Stimulated activated CD4-positive, alpha-beta T cell treated with anti-CD3 and anti-CD28 coated beads, Interleukin-1b, Interleukin-23, amount 100 ng/mL, for 24 hours (primary cell): ENCODE data around the gene NBAS.
"Not testable (repeated sequence)": the region's sequence is repeated elsewhere in the genome, so short reads cannot be mapped to it uniquely, and the experiment has no call there.

ENCODE experiments used
- DNase-seq, 4 experiments: peaks; one replicate each; pipeline ENCODE4 v3.0.0-alpha.2; 2020; ENCODE audit warnings: low read depth in 4 of 4, low spot score in 1 of 4

The NBAS gene

GRCh38 chr2:15561574-15562344 lies 625 bp upstream of the NBAS start:
- peak in 2 of 4 experiments; percentile 6 to 15 for DNase-seq

GRCh38 chr2:15560140-15560987 lies 770 bp downstream of the NBAS start:
- no peak for DNase-seq

- DNase-seq = no peak
Observed at GRCh38 chr2:15559379-15560139, 1.6 kb downstream of the NBAS start.

- no peak for DNase-seq
Observed at GRCh38 chr2:15557887-15558311, 3.2 kb downstream of the NBAS start.

GRCh38 chr2:15556311-15556930 lies 4.7 kb downstream of the NBAS start:
- DNase-seq = no peak

- no peak for DNase-seq
Observed at GRCh38 chr2:15555760-15556193, 5.4 kb downstream of the NBAS start.

- no peak for DNase-seq
Observed at GRCh38 chr2:15554525-15555218, 6.5 kb downstream of the NBAS start.

GRCh38 chr2:15553951-15554350 lies 7.2 kb downstream of the NBAS start:
- no peak for DNase-seq

- no peak for DNase-seq
Observed at GRCh38 chr2:15553519-15553918, 7.6 kb downstream of the NBAS start.

- DNase-seq = no peak
Observed at GRCh38 chr2:15548974-15549373, 12.2 kb downstream of the NBAS start.

- no peak for DNase-seq
Observed at GRCh38 chr2:15547115-15547876, 13.8 kb downstream of the NBAS start.

- no peak for DNase-seq
Observed at GRCh38 chr2:15546297-15547098, 14.6 kb downstream of the NBAS start.

- no peak for DNase-seq
Observed at GRCh38 chr2:15544227-15544626, 16.9 kb downstream of the NBAS start.

GRCh38 chr2:15543541-15543940 lies 17.6 kb downstream of the NBAS start:
- no peak for DNase-seq

- no peak for DNase-seq
Observed at GRCh38 chr2:15543053-15543452, 18.1 kb downstream of the NBAS start.

GRCh38 chr2:15542269-15542668 lies 18.9 kb downstream of the NBAS start:
- DNase-seq = not testable (repeated sequence)

- DNase-seq = not testable (repeated sequence)
Observed at GRCh38 chr2:15540523-15540922, 20.6 kb downstream of the NBAS start.

GRCh38 chr2:15539999-15540398 lies 21.1 kb downstream of the NBAS start:
- no peak for DNase-seq

GRCh38 chr2:15538792-15539191 lies 22.3 kb downstream of the NBAS start:
- DNase-seq = no peak
